GM12891 (cell line): ENCODE data around the gene C15orf39.

Source experiments
- DNase-seq: peaks from one replicate; pipeline ENCODE4 v3.0.0; 2011; ENCODE audit warnings: low spot score; ENCODE audit not compliant: insufficient read length
- FAIRE-seq: peaks from 2 replicates; lab custom pipeline; 2011; peaks lifted over from hg19 to GRCh38; lab: Jason Lieb, UNC
- PAX5 ChIP-seq: IDR thresholded peaks from 2 replicates; pipeline ENCODE4 v1.6.1; 2011; ENCODE audit warnings: low read length, moderate library complexity, mild to moderate bottlenecking; ENCODE audit not compliant: insufficient read depth, severe bottlenecking
- POLR2A ChIP-seq: IDR thresholded peaks from 2 replicates; pipeline ENCODE4 v1.6.1; 2011; ENCODE audit warnings: low read depth, low read length, control low read depth
- POLR2AphosphoS5 ChIP-seq: IDR thresholded peaks from 2 replicates; pipeline ENCODE4 v1.6.1; 2011; ENCODE audit warnings: low read depth, low read length, control low read depth
- POU2F2 ChIP-seq: IDR thresholded peaks from 2 replicates; pipeline ENCODE4 v1.6.1; 2011; ENCODE audit warnings: low read depth, mild to moderate bottlenecking, control low read depth, low read length, moderate library complexity
- SPI1 ChIP-seq: IDR thresholded peaks from 2 replicates; pipeline ENCODE4 v1.6.1; 2011; ENCODE audit warnings: low read depth, low read length, control low read depth
- TAF1 ChIP-seq: IDR thresholded peaks from 2 replicates; pipeline ENCODE4 v1.6.1; 2011; ENCODE audit warnings: low read depth, low read length, control low read depth

The C15orf39 gene

GRCh38 chr15:75203017-75203907 lies 1.6 kb downstream of the C15orf39 start:
- no peak for TF ChIP-seq SPI1
- TF ChIP-seq PAX5: no peak
- no peak; the same call in 1 of the 2 replicates for TF ChIP-seq POLR2AphosphoS5
- FAIRE-seq (no peak), DNase-seq (no peak)

GRCh38 chr15:75203908-75204263 lies 2.2 kb downstream of the C15orf39 start:
- DNase-seq: no peak
- 0 out of 2 replicates have a peak, but pooled peaks have one; percentile 40 for TF ChIP-seq POU2F2
- TF ChIP-seq SPI1: no peak
- peak; percentile 46; the same call in 1 of the 2 replicates for TF ChIP-seq POLR2AphosphoS5
- TF ChIP-seq PAX5: no peak
- no peak for TF ChIP-seq TAF1
- TF ChIP-seq POLR2A: peak; percentile 58; the same call in 1 of the 2 replicates

GRCh38 chr15:75204340-75205063 lies 2.8 kb downstream of the C15orf39 start:
- FAIRE-seq: peak; percentile 91
- TF ChIP-seq POLR2AphosphoS5 (peak; percentile 37), PAX5 (no peak), POLR2A (no peak), SPI1 (no peak), POU2F2 (peak; percentile 58; the same call in 1 of the 2 replicates)

More at GRCh38 chr15:75203908-75204263, 2.2 kb downstream of the C15orf39 start:
- peak; percentile 9 for FAIRE-seq

GRCh38 chr15:75205064-75205395 lies 3.3 kb downstream of the C15orf39 start:
- DNase-seq: no peak
- FAIRE-seq: no peak
- TF ChIP-seq POLR2A: no peak
- TF ChIP-seq SPI1: no peak
- no peak for TF ChIP-seq TAF1
- TF ChIP-seq POU2F2: no peak
- no peak for TF ChIP-seq POLR2AphosphoS5
- TF ChIP-seq PAX5: no peak

More at GRCh38 chr15:75204340-75205063, 2.8 kb downstream of the C15orf39 start:
- DNase-seq: peak; percentile 94

- FAIRE-seq (no peak), DNase-seq (no peak)
- no peak for TF ChIP-seq POU2F2
- TF ChIP-seq SPI1: no peak
Measured at GRCh38 chr15:75206006-75206405, 4.3 kb downstream of the C15orf39 start.

- FAIRE-seq: no peak
- TF ChIP-seq TAF1 (no peak), POLR2AphosphoS5 (no peak), POU2F2 (no peak), SPI1 (no peak), POLR2A (no peak), PAX5 (no peak)
- DNase-seq: no peak
Measured at GRCh38 chr15:75206803-75207617, 5.3 kb downstream of the C15orf39 start.

GRCh38 chr15:75207618-75208500 lies 6.2 kb downstream of the C15orf39 start:
- TF ChIP-seq POLR2AphosphoS5 (peak; percentile 59), POLR2A (peak; percentile 57; the same call in 1 of the 2 replicates), TAF1 (no peak)
- FAIRE-seq: no peak
- no peak for DNase-seq

DNA sequence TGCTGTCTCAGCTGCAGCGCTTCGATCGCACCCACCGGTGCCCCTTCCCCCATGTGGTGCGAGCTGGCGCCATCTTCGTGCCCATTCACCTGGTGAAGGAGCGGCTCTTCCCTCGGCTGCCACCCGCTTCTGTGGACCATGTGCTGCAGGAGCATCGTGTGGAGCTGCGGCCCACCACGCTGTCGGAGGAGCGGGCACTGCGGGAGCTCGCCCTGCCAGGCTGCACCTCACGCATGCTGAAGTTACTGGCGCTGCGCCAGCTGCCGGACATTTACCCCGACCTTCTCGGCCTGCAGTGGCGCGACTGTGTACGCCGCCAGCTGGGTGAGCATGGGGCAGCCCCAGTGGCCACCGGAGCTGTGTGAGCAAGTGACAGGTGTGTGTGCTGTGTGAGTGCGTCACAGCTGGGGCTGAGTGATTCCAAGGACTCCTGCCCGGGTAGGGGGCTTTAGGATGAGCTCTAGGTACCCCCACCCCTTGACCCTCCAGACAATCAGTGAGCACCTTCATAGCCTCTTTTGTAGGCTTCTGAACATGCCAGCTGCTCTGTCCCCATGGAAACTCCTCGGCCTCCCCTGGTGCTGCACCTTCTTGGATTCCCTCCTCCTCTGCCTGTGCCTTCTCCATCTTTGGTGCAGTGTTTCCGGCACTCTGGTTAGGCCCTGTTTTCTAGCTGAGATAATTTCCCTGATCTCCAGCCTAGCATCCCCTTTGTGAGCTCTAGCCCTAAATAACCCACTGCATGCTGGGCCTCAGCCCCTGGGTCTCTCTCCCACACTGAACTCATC lies 7.0 kb downstream of the C15orf39 start:
- TF ChIP-seq POLR2AphosphoS5 (no peak), TAF1 (no peak), PAX5 (no peak), POU2F2 (no peak), SPI1 (no peak), POLR2A (no peak)
- DNase-seq (no peak), FAIRE-seq (no peak)
